GM19193 (cell line): ENCODE results near the gene PRDX2.

ENCODE experiments used
- POLR2A ChIP-seq: IDR thresholded peaks from 4 replicates; pipeline ENCODE4 v1.6.1; 2011; ENCODE audit not compliant: insufficient read depth, insufficient read length; ENCODE audit errors: extremely low read depth

PRDX2 gene

DNA sequence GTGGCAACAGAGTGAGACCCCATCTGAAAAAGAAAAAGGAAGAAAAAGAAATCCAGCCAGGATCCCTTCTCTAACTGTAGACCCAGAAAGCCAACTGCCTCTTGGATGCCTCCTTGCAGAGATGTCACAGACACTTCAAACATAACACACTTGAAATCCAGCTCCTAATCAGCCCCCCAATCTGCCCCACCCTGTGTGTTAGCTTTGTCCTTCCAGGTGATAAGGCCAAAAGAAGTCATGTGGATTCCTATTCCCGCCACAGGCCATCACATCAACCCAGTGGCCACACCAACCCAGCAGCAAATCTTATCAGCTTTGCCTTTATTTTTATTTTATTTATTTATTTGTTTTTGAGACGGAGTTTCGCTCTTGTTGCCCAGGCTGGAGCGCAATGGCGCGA lies 41.9 kb downstream of the PRDX2 start:
- no peak for TF ChIP-seq POLR2A

DNA sequence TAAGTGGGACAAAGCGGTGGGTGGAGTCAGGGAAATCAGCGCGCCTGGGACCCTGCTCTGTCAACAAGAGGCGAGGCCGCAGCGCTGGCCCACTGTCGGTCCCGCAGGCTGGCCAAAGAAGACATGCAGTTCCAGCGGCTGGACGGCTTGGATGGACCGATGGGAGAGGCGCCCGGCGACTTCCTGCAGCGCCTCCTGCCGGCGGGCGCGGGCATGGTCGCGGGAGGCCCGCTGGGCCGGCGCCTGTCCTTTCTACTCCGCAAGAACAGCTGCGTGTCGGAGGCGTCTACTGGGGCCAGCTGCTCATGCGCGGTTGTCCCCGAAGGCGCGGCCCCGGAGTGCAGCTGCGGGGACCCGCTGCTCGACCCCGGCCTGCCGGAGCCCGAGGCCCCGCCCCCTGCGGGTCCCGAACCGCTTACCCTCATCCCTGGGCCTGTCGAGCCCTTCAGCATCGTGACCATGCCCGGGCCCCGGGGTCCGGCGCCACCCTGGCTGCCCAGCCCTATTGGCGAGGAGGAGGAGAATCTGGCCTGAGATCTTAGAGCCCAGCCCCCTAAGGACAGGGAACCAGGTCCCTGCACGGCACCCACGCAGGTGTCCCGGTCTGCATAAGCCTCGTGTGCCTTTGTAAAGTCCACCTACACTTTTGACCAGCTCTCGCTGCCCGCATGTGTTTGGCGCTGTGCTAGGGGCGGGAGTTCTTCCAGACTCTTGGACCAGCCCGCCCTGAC lies 43.9 kb downstream of the PRDX2 start:
- TF ChIP-seq POLR2A, result no peak

DNA sequence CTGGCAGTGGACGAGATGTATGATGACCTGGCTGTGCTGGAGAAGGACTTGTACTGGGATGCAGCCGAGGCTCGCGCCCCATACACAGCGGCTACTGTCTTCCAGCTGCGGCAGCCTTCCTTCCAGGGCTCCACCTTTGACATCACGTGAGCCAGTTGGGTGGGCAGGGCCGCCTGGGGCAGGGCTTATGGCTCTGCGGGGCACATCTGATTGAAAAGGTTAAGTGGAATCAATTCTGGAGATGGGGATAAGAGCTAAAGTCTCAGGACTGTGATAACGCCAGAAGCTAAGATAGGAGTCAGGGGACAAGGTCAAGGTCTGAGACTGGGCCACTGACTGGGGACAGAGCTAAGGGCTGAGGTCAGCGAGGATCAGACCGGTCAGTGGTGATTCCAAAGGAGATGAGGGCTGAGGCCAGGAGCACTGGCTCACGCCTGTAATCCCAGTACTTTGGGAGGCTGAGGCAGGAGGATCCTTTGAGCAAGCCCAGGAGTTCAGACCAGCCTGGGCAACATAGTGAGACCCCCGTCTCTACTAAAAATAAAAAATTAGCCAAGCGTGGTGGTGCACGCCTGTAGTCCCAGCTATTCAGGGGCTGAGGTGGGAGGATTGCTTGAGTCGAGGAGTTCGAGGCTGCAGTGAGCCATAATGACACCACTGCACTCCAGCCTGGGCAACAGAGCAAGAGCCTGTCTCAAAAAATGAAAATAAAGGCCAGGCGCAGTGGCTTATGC lies 45.3 kb downstream of the PRDX2 start:
- no peak for TF ChIP-seq POLR2A

DNA sequence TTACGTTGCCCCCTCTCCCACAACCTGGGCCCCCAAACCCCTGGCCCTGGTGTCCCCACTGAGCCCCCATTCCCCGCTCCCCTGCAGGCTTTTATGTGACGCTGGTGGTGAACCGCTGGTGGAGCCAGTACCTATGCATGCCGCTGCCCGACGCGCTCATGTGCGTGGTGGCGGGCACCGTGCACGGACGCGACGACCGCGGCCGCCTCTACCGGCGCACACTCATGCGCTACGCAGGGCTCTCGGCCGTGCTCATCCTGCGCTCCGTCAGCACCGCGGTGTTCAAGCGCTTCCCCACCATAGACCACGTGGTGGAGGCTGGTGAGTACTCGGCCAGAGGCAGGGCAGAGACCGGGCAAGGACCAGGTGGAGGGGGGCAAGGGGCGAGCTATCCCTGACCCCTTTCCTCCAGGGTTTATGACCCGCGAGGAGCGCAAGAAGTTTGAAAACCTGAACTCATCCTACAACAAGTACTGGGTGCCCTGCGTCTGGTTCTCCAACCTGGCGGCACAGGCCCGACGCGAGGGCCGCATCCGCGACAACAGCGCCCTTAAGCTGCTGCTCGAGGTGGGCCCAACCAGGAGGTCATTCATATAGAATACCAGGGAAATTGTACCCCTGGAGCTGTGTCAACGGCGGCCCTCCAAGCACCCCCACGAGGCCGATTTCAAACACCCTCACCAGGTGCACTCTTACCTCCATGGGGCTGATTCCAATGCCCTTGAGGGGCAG lies 47.0 kb downstream of the PRDX2 start:
- TF ChIP-seq POLR2A, result no peak

DNA sequence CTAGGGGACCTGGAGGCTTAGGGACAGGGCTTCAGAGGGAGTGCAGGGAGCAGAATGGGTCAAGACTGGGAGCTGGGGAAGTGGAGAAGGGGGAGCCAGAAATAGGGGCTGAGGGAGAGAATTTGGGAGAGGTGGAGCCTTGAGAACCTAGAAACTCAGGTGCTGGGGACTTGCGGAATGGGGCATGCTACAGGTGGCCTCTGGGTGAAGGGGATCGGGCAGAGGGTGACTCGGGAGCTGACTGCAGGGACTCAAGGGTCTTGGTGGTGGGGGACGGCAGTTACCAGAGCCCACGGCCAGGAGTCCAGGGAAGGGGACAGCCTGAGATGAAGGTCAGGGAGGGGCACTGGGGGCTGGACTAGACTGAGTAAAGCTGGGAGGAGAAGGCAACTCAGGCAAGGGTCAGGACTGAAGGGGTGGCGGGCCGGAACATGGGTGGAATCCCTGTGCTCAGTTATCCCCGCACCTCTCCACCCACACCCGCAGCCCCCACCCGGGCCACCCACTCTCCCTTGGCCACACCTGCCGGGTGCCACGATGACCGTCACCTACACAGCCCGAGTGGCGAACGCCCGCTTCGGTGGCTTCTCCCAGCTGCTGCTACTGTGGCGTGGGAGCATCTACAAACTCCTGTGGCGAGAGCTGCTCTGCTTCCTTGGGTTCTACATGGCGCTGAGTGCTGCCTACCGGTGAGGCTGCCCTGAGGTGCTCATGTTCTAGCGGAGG lies 49.4 kb downstream of the PRDX2 start:
- no peak for TF ChIP-seq POLR2A

DNA sequence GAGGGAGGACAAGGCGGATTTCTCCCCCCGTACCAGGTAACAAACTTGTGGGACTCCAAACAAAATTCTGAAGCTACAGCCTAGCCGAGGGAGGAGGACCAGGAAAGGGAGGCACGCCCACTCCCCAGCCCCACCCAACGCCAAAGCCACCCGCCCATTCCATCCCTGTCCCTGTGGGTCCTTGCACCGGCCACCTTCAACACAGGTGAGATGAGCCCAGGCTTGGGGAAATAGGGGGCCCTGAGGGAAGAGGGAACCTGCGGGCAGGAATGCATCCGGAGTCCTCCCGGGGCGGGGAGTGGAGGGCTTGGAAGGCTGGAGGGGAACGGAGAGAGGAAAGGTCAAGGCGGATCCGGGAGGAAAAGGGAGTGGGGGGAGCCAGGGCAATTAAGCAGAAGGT lies 50.0 kb downstream of the PRDX2 start, which contains the start of gene BEST2:
Gene BEST2, plus strand, starts transcription at position 157 of the 400 bp plus-strand sequence. CDS start 802 bp downstream, outside the sequence.
- TF ChIP-seq POLR2A, result no peak

DNA sequence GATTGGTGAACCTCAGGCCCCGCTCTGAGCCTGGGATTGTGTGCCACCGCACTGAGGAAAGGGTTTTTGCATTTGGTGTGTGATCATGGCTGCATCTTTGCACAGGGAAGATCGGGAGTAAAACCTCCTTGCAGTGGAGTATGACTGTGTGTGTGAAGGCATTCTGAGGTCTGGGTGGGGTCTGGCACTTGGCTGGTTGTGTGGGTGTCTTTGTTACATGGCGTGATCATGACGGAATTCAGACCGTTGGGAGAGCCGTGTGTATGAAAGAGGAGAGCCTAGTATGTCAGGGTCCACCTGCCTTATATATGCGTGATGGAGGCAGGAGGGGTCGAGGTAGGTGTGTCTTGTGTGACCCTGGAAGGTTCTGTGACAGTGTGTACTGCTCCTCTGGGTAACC lies 50.7 kb downstream of the PRDX2 start:
- no peak for TF ChIP-seq POLR2A

DNA sequence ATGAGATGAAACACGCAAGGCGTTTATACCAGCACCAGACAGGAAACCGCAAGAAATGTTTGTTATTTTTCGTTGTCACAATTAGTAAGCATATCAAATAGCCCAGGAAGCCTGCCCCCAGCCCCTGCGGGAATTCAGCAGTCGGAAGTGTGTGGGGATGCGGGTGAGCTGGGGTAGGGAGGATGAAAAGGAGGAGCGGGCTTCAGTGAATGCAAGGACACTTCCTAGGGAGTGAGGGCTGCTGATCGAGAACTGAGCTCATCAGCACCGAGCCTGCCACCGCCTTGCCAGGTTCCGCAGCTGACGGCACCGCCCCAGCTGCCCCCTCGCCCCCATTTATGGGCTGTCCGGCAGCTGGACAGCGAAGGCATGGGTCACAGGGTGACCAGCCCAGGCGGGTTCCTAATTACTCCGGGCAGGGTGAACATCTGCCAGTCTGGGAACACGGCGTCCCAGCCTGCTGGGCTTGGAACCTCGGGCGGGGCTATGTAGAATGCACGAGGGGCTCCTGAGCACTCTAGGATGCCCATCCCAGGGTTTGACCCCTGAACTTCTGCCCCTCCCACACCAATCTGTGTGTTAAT lies 51.6 kb downstream of the PRDX2 start:
- no peak for TF ChIP-seq POLR2A

DNA sequence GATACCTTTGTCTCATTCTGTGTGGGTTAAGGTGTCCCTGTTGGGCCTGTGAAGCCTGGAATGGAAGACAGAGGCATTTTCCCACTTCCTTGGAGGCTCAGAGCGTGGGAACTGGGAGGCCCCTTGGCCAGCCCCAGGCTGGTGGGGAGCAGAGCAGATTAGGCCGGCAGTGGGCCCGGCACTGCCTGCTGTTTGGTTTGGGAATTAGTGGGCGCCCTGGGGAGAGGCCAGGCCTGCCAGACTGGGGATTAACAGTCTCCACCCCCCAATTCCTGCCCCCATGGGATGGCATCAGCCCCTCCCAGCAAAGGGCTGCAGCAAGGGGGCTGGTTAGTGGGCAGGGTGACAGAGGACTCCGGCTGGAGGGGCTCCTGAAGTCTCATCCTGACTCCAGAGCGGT lies 53.1 kb downstream of the PRDX2 start:
- no peak for TF ChIP-seq POLR2A
